ENCODE results near the gene OLFM3.

GRCh38 chr1:101833312-101833711 is 163.4 kb downstream of the OLFM3 start:
- TF ChIP-seq ETS1 (IDR thresholded peaks at IDR 0.05) (no peak), CTCF (conservative IDR thresholded peaks at IDR 0.05; ENCODE audit: low read depth in 2 of 2) (no peak), EZH2 (IDR thresholded peaks at IDR 0.05; ENCODE audit: low read depth, unreplicated experiment) (no peak), POLR2AphosphoS5 (IDR thresholded peaks at IDR 0.05; ENCODE audit: low read depth) (no peak), EZH2phosphoT487 (IDR thresholded peaks at IDR 0.05; ENCODE audit: unreplicated experiment) (no peak)
